ENCODE measurements around the gene RAB11B.

DNA sequence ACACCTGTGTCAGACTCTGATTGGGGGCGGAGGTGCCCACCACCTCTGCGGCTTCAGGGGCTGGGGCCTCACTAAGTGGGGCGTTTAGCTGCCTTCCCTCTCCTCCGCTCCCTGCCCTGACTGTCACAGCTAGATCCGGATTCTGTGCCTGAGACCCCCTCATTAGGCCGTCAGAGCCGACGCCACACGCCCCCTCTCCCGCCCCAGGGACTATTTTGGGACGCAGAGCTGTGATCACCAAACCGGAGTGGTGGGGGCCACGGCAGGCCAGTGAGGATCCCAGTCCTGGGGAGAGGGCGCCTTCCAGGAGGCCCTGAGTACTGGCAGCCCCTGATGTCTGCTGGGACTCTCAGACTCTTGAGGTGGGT lies 47.9 kb upstream of the RAB11B start:
- TF ChIP-seq CTCF (IDR thresholded peaks at IDR 0.05): no peak
- TF ChIP-seq POLR2A (IDR thresholded peaks at IDR 0.05): no peak

Measured in Peyer's patch (tissue), 4 donors.